Neutrophil (primary cell): ENCODE measurements around the gene LMF1.

Source experiments
- H3K27ac ChIP-seq: fragments of 200-600 bp; sonication (generic); 2 replicates; pipeline ENCODE4 v1.5.1; 2016; ENCODE audit warnings: mild to moderate bottlenecking, moderate library complexity
- H3K27me3 ChIP-seq: fragments of 200-600 bp; sonication (generic); 2 replicates; pipeline ENCODE4 v1.6.0; 2016; ENCODE audit warnings: mild to moderate bottlenecking
- H3K36me3 ChIP-seq: fragments of 200-600 bp; sonication (generic); 2 replicates; pipeline ENCODE4 v1.5.1; 2017
- H3K4me1 ChIP-seq, 2 experiments: fragments of 200-600 bp in 1 of 2; sonication (generic) in 1 of 2; 1 replicate in 1 of 2; 2 replicates in 1 of 2; pipeline versions ENCODE4 v1.5.1 to v1.6.1; 2013 to 2016; ENCODE audit warnings: low read depth in 1 of 2, low read length in 1 of 2, mild to moderate bottlenecking in 1 of 2, moderate library complexity in 1 of 2; ENCODE audit not compliant: control insufficient read depth in 1 of 2, insufficient read depth in 1 of 2
- H3K4me3 ChIP-seq, 2 experiments: fragments of 200-600 bp in 1 of 2; sonication (generic) in 1 of 2; 1 replicate in 1 of 2; 2 replicates in 1 of 2; pipeline ENCODE4 v1.5.1; 2013 to 2016; ENCODE audit warnings: low read depth in 1 of 2, low read length in 1 of 2, mild to moderate bottlenecking in 1 of 2, moderate library complexity in 1 of 2
- H3K9me3 ChIP-seq: fragments of 200-600 bp; sonication (generic); 2 replicates; pipeline ENCODE4 v1.5.1; 2016
- CTCF ChIP-seq: fragments of 200-600 bp; sonication (generic); IDR thresholded peaks from 2 replicates; pipeline ENCODE4 v1.5.1; 2016; ENCODE audit warnings: antibody characterized with exemption

LMF1 gene

DNA sequence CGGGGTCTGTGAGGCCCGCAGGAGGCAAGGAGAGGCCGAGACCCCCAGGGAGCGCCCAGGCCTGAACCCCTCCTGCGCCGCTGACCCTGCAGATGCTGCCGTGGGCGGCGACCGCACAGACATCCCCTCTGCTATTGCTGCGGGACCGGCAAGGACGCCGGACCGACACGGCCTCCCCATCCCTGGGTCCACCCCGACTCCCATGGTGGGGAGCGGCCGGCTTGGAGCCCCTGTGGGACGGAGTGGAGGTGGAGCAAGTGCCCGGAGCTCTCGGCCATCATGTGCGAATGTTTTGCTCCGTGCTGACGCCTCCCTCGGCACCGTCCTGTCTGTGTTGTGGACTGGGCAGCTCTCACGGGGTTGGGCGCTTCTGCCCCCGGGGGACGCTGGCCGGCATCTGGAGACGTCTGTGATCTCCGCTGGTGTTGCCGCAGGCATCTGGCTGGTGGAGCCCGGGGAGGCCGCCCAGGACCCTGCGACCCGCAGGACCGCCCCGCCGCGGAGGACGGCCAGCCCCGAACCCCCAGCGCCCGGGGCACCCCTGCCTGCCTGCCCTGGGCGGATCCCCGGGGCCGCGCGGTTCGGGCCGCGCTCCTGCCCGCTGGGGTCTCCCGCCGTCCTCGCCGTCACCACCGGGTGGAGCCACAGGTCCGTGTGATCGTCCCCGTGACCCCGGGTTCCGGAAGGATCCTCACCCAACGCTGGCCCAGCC, 157.4 kb downstream of the LMF1 start:
- Histone ChIP-seq H3K9me3 (no peaks in the 10 kb centered on the region), H3K36me3 (no peaks in the 10 kb centered on the region), H3K27me3 (peaks cover 93% of the 10 kb centered on the region), H3K4me1 (peaks cover 1 to 2% of the 10 kb centered on the region in 2 experiments), H3K27ac (no peak overlapping the region), H3K4me3 (no peak overlapping the region)
- no peak for TF ChIP-seq CTCF

GRCh38 chr16:808085-808386, 162.7 kb downstream of the LMF1 start:
- Histone ChIP-seq H3K36me3 (no peaks in the 10 kb centered on the region), H3K4me3 (peak overlapping the region; percentile 86 to 88), H3K9me3 (no peaks in the 10 kb centered on the region), H3K4me1 (peaks cover 8 to 14% of the 10 kb centered on the region in 2 experiments), H3K27ac (peak overlapping the region; percentile 93), H3K27me3 (peaks cover 47% of the 10 kb centered on the region)
- TF ChIP-seq CTCF = no peak

GRCh38 chr16:807347-808084, 163.3 kb downstream of the LMF1 start:
- Histone ChIP-seq H3K4me3 (peak overlapping the region; percentile 86 to 88), H3K36me3 (no peaks in the 10 kb centered on the region), H3K4me1 (peaks cover 8 to 14% of the 10 kb centered on the region in 2 experiments), H3K27ac (peak overlapping the region; percentile 93), H3K9me3 (no peaks in the 10 kb centered on the region), H3K27me3 (peaks cover 47% of the 10 kb centered on the region)
- TF ChIP-seq CTCF = peak; percentile 24

DNA sequence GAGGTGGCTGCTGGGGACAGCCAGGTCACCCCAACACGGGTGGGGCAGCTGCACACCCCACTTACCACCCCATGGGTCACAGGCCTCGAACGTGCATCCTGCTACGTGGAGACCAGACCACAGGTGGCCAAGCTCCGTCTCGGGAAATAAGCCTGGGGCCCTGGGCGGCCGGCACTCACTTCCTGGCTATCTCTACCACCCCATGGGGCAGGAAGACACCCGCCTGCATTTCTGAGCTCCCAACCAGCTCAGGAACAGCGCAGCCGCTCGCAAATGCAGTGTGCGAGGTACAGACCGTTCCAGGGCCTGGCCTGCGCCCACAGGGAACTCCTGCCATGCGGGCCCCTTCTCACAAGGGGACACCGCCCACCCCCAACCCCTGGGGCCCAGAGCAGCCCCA, 165.3 kb downstream of the LMF1 start:
- no peak for TF ChIP-seq CTCF
- Histone ChIP-seq H3K9me3 (no peaks in the 10 kb centered on the region), H3K27me3 (peaks cover 52% of the 10 kb centered on the region), H3K4me3 (no peak overlapping the region), H3K36me3 (no peaks in the 10 kb centered on the region), H3K4me1 (peaks cover 8 to 14% of the 10 kb centered on the region in 2 experiments), H3K27ac (no peak overlapping the region)

- H3K4me3 ChIP-seq = no peak overlapping the region
- H3K4me1 ChIP-seq = peaks cover 8 to 14% of the 10 kb centered on the region in 2 experiments
- H3K36me3 ChIP-seq = no peaks in the 10 kb centered on the region
- H3K9me3 ChIP-seq = no peaks in the 10 kb centered on the region
- TF ChIP-seq CTCF = no peak
- no peak overlapping the region for H3K27ac ChIP-seq
- peaks cover 52% of the 10 kb centered on the region for H3K27me3 ChIP-seq
These were observed 166.4 kb downstream of the LMF1 start for GRCh38 chr16:804193-805048.
